SH-SY5Y (cell line): ENCODE results near the gene ALAS1.

ENCODE experiments used
- GATA2 ChIP-seq: IDR thresholded peaks from 2 replicates; pipeline ENCODE4 v1.6.1; 2011; ENCODE audit warnings: mild to moderate bottlenecking, low read depth, low read length
- GATA3 ChIP-seq: IDR thresholded peaks from 2 replicates; pipeline ENCODE4 v1.6.1; 2011; ENCODE audit warnings: low read depth, mild to moderate bottlenecking, low read length, moderate library complexity

GRCh38 chr3:52233108-52233591 is 35.2 kb downstream of the ALAS1 start:
- TF ChIP-seq GATA3 (no peak), GATA2 (no peak)
